Endometrium (tissue), 2 donors: Measurements from ENCODE around the gene UBXN4.
"Not testable (repeated sequence)": the region's sequence is repeated elsewhere in the genome, so short reads cannot be mapped to it uniquely, and the experiment has no call there.

ENCODE experiments used
- FAIRE-seq: peaks from 2 replicates; lab custom pipeline; 2012; peaks lifted over from hg19 to GRCh38; lab: Jason Lieb, UNC
- donor health status: control.
- donor health status: control.

Gene UBXN4

DNA sequence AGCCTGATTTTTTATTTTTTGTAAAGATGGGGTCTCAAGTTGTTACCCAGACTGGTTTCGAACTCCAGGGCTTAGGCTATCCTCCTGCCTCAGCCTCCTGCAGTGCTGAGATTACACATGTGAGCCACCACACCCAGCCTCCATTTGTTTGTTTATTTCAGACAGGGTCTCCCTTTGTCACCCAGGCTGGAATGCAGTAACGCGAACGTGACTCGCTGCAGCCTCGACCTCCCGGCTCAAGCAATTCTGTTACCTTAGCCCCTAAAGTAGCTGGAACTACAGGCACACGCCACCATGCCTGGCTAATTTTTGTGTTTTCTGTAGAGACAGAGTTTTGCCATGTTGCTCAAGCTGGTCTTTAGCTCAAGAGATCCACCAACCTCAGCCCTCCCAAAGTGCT lies 27.2 kb downstream of the UBXN4 start:
- FAIRE-seq, result no peak

DNA sequence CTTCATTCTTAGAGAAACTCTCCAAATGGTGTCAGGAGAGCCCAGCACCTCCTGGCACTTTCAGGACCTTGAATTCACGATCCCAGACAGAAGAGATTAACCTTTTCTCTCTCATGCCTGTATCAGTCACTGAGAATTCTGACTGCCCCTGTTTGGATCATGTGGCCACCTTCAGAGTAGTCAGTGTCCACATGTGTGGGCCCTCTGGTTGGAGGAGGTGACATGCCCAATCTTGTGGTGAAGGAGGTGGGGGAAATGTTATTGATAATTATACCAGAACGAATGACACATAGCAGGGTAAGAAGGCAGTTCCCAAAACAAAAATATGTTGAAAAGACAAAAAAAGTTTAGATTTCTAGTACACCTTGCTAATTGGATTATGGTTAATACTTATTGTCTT lies 31.7 kb downstream of the UBXN4 start:
- FAIRE-seq, result no peak

DNA sequence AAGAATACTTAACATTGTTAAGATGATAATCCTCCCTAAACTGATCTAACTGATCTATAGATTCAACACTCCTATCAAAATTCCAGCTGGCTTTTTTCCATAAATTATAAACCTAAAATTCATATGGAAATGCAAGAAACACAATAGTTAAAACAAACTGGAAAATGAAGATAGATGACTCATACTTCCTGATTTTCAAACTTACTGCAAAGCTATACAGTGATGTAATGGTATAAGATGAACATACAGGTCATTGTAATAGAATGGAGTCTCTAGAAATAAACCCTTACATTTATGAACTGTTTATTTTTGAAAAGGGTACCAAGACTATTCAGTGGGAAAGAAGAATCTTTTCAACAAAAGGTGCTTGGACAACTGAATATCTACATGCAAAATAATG lies 32.3 kb downstream of the UBXN4 start:
- no peak for FAIRE-seq

DNA sequence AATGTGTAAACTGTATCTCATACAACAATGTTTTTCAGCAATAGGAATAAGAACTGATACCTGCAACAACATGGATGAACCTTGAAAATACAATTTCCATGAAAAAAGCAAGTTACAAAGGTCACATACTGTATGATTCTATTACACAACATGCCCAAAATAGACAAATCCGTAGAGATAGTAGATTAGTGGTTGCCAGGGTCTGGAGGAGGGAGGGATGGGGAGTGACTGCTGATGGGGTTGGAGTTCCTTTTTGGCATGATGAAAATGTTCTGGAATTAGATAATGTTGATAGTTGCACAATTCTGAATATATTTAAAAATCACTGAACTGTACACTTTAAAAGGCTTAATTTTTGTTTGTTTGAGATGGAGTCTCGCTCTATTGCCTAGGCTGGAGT lies 33.8 kb downstream of the UBXN4 start:
- FAIRE-seq, result no peak

DNA sequence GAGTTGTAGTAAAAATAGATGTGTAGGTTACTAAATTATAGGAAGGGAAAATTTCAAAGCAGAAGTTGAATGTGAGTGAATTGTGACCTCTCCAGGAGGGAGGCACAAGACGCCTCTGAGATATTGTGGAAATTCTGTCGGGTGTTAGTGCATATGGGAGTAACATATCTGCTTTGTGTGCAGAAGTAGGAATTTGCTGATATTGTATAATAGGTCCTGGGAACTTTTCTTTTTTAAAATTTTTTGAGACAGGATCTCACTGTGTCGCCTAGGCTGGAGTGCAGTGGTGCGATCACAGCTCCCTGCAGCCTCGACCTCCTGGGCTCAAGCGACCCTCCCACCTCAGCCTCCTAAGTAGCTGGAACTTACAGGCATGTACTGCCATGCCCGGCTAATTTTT lies 34.7 kb downstream of the UBXN4 start:
- no peak for FAIRE-seq

DNA sequence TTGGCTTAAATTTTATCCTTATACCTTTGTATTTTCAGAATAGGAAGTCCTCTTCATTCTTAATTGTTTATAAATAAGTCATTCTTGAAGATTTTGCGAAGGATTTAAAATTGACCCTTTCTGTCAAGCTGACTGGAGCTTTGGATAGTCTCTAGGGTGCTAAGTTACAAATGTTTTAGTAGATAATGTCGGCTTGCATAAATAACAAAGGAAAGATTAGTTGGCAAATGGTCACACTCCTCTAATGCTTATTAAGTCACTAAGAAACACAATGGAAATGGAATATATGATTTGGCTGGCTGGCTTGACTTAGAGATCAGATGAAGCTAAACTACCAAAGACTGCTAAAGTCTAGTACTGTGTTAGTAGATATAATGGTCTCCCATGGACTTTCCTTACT lies 40.6 kb downstream of the UBXN4 start:
- FAIRE-seq, result no peak

DNA sequence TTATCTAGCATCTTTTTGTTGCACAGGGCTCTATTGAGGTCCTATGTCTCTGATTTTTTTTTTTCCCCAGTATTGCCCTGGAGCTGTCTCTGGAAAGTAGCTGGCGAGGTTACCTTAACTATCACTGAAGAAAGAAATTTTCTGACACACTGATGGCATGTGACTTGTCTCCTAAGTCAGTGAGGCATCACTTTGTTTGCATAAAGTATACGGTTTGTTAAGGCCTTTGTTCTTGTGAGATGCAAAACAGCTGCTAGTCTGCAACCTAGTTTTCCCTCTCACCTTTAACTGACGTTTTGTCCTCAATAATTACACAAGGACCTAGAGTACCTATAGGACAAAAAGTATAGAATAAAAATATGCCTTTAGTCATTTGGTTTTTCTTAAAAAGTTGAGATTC lies 41.8 kb downstream of the UBXN4 start:
- no peak for FAIRE-seq

DNA sequence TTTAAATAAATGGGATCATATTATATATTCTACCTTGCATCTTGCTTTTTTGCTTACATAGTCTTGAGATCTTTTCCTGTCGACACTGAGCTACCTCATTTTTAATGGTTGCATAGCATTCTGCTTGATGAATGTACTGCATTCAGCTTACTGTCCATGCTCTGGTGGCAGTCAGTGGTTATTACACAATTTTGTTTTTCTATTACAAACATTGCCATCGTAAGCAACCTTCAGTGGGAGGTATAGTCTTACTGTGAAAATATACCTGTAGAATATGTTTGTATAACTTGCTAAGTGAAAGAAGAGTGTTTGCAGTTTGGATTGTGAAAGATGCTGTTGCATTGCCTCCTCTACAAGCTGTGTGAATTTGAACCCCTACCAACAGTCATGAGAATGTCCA lies 43.4 kb downstream of the UBXN4 start:
- no peak for FAIRE-seq

DNA sequence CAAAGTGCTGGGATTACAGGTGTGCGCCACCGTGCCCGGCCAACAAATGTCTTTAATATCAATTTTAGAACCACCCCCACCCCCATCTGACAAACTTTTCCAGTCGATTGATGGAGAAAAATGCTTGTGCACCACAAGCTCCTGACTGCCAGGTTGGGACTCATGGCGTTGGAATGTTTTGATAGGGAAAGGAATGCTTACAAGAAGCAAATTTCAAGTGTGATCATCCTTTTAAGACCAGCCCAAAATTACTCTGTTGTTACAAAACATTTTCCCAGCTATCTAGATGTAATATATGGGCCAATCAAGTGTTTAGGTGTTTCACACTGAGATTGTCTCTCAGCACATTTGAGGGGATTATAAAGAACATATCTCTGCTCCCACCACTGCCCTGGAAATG lies 45.2 kb downstream of the UBXN4 start:
- FAIRE-seq, result no peak

DNA sequence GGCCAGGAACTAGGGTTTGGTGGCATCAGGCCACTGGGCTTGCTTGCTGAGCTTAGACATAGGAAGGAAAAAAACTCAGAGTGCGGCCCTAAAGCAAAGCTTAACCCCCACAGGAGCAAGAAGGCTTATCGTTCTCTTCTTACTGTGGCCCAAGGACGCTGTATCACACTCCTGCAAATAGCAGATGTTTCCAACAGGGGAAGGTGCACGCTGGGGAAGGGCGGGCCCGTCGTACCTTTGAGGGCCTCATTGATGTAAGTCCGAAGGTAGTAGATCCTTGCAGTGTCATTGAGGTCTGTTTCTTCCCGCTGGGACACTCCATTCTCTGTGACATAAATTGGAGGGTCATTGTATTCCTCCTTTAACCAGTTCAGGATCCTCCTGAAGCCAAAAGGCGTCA lies 48.8 kb downstream of the UBXN4 start:
- FAIRE-seq, result no peak

DNA sequence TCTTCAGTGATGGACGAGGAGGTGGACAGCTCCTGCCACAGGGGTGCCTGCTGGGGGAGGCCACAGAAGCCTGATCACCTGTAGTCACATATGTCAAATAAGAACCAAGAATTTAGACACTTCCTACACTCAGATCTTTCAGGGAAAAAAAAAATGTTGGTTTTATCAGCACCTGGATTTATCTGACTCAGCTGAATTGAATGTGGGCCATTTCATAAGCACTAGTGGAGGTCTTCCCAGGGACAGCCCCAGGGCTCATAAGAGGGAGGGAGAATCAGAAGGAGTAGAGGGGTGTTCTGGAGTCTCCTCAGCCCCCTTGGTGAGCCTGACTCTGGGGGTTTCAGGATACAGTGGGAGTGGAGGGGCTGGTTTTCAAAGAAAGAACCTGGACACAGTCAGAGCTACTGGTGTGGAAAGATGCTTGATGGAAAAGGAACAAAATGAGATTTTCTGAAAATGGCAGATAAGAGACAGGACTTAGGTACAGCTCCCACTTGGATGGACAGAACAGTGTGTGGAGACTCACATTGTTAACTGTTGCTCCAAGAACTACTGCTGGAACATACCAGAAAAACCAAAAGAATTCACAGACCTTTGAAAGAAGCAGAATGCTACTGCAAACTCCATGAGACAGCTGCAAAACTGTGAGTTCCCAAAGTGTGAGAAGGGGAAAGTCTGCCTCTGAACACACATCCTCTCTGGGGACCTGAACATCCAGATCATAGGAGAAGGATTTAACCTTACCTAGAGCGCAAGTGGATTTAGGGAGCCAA lies 49.9 kb downstream of the UBXN4 start:
- FAIRE-seq, result no peak

DNA sequence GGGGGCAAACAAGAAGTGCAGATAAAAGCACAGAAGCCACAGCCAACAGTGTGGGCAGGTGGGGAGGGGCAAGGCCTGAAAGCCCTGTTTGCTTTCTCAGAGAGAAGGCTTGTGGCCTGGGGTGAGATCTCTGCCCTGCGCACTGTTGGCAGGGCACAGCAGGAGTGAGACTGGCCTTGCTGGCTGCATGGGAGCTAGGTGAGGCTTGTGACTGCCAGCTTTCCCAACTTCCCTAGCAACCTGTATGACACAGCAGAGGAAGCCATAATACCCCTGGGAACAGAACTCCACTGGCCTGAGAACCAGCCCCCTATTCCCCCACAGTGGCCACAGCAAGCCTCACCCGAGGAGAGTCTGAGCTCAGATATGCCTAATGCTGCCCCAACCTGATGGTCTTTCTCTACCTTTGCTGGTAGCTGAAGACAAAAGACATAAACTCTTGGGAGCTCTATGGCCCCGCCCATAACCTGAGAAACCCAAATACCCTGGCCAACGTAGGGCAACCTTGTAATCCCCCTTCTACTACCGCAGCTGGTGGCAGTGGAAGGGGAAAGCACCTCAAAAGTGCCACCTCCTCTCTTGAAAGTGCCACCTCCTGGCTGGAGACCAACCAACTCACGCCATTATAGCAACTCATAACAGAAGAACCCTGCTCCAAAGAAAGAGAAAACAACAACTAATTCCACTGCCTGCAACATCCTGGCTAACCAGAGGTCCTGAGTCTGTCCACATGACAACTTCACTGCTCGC lies 50.9 kb downstream of the UBXN4 start:
- FAIRE-seq, result no peak

DNA sequence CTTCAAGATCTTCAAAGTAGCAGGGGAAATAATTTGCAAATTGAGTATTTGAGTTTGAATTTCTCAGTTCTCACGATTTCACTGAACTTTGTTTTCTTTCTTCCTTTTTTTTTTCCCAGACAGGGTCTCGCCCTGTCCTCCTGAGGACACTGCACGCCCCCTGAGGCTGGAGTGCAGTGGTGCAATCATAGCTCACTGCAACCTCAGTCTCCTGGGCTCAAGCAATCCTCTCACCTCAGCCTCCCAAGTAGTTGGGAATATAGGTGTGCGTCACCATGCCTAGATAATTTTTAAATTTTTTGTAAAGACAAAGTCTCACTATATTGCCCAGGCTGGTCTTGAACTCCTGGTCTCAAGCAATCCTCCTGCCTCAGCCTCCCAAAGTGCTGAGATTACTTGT lies 54.0 kb downstream of the UBXN4 start:
- not testable (repeated sequence) for FAIRE-seq

DNA sequence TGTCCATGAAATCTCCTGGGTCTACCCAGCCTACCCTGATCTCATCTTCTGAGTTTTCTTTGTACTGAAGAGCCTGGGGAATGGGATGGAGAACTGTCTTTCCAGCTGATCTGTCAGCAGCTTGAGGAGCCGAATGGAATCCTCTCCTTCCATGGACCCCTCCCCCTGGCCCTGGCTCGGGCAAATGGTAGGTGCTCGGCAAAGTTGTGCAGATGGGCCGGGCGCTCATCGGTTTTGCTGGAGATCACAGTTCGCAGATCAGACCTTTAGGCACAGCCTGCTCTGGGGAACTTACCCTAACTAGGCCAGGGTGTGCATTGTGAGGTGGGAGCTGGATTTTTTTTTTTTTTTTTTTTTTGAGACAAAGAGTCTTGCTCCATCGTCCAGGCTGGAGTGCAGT lies 55.0 kb downstream of the UBXN4 start:
- FAIRE-seq, result no peak

DNA sequence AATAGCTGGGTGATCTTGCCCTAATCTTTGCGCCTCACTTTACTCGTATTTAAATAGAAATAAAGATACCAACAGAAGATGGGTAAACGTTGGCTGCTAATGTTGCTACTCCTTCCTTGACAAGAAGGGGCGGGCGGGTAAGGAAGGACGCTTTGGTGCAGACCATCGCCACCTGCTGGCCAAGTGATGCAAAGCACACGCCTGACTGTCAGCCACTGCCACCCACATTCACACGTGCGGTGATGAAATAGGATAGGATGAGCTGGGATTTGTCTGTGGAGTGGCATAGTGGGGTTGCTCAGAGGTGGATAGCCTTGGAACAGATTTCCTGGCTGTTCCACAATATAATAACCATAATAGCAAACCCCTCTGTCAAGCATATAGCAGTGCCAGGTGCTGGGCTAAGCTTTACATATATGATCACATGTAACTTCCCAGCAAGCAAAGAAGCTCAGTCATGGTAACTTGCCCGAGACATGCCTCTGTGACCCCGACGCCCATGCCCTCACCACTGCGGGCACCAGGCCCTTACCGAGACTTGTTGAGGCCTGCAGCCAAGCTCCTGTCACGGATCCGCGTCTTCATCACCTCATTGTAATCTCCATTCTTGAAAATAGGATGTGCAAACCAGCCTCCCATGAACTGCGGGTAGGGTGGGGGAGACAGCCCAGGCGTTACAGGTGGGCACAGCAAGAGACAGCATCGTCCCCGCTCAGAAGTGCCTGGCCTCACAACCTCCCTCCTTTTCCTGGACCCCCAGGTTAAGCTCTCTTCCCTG lies 56.0 kb downstream of the UBXN4 start:
- FAIRE-seq, result no peak

DNA sequence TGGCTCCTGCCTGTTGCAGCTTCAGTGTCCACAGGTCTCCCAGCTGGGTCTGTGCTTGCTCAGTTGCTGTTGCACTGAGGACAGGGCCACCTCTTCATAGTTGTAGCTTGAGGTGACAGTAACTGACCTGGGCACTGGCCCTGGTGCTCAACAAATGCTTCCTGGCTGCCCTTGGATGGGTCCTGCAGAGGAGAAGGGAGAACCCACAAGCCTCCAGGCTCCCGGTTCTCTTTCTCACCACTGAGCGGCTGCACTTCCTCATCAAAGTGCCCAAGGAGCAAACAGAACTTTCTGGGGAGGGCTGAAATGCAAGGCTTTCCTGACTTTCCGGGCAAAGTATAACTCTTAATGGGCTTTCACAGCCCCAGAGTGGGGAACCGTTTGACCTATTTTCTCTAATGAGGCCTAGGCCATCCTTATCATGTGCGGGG lies 56.6 kb downstream of the UBXN4 start:
- no peak for FAIRE-seq

DNA sequence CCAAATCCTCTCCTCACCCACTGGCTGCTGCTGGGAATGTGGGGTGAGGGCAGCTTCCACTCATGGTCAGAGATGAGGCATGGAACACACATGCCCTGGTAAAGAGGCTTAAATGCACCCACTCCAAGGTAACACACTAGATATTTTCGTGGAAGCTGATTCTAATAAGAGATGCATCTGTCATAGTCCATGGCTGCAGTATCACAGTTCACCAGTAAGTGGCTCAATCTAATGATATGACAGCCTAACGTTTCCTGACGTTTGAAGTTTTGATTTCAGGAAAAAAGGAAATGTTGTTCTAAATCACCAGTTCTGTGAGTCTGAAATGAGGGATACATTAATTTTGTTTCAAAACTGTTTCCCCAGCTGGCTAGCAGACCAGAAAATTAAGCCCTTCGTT lies 57.1 kb downstream of the UBXN4 start:
- no peak for FAIRE-seq

DNA sequence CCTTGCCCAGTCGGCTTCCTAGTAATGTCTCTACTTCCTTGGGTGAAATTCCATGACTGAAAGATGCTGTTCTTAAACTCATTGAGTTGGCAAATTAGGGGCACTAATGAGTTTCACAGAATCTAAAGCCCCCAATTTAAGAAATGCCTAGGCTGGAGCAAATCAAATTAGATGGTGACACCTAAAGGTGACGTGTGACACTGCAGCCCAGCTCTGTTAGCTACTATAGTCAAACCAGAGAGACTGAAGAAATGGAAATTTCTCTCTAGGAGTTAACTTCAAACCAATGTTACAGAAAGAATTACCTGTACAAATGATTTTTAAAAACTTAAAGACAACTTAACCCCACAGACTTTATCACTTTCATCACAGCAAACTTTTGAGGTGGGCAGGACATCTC lies 58.1 kb downstream of the UBXN4 start:
- no peak for FAIRE-seq

DNA sequence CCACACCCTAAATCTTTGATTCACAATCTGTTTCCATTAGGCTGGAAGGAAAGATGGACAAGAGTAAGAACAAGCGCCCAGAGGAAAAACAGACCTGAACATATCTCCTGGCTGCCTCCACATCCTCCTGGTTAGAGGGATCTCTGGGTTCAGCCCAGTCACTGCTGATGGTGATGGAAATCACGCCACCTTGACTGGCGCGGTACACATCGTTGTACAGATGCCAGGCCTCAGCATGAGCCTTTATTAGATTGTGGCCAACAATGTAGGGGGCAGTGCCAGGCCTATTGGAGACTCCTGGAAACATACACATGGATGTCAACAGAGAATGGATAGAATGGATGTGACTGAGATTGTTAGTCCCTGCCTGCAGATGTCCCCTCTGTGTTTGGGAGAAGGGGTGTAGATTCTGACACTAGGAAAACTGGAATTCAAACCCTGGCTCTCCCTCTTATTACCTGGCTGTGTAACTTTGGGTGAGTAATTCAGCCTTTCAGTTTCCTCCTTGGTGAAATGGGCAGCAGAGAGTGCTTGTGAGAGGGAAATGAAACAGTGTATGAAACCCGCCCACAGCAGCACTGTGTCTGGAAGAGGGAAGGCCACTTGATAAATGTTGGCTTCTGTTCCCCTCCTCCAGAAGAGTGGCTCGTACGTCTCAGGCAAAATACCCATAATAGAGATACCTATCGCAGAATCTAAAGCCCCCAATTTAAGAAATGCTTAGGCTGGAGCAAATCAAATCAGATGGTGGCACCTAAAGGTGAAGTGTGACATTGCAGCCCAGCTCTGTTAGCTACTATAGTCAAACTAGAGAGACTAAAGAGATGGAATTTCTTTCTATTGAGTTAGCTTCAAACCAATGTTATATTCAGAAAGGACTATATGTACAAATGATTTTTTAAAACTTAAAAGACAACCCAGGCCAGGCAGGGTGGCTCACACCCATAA lies 59.1 kb downstream of the UBXN4 start:
- FAIRE-seq, result no peak

DNA sequence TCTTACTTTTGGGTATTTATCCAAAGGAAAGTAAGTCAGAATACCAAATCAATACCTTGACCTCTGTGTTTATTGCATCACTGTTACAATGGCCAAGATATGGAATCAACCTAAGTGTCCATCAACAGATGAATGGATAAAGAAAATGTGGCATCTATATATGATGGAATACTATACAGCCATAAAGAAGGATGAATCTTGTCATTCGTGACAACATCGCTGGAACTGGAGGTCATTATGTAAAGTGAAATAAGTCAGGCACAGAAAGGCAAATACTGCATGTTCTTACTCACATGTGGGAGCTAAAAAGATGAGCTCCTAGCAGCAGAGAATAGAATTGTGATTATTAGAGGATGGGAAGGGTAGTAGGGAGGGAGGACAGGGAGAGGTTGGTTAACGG lies 60.7 kb downstream of the UBXN4 start:
- no peak for FAIRE-seq

DNA sequence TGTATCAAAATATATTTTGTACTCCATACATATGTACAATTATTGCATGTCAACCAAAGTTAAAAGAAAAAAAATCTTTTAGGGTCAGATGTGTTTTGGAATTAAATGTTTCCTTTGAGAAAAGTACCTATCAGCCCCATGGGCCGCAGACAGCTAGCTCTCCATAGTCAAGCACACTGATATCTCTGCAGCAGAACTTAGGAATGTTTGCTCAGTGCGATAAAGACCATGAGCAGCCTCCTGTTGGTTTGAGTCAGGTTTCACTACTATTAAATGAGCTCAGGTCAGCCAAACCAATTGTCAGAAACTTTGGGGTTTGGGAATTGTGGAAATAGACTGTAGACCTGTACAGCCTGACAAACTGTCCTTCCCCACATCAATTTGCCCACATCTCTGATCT lies 61.6 kb downstream of the UBXN4 start:
- FAIRE-seq, result no peak

DNA sequence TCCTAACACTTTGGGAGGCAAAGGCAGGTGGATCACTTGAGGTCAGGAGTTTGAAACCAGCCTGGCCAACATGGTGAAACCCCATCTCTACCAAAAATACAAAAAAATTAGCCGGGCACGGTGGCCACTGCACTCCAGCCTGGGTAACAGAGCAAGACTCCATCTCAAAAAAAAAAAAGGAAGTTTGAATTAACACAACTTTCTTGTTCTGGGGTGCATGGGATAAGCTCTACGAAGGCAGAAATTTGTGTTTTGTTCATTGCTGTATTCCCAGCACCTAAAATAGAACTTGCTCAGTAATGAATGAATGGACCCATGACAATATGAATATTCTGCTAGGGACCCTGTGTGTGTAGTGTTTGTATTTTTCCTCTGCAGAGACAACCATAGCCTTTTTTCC lies 66.2 kb downstream of the UBXN4 start:
- FAIRE-seq, result not testable (repeated sequence)
